IMR-90 (cell line): ENCODE data around the gene GPAM. TPM values are rescaled to one million over a fixed set of nuclear protein-coding genes. Genes with fewer than 3 reads are reported as not detected.
A peak's percentile ranks its signal among the peaks of the same experiment; 100 is the strongest.

Experiments used
- ATAC-seq: fragments of 200-7000 bp; cut with Tn5 transposase; 2 replicates; pipeline ENCODE4 v1.9.1; 2020; ENCODE audit warnings: low read depth, mild to moderate bottlenecking, moderate library complexity
- BruUV-seq: library from RNA; stranded (reverse); fragments of 400-500 nt; replicated peaks from 2 replicates; lab custom pipeline; 2021; lab: Mats Ljungman, UMichigan
- CTCF ChIA-PET: fragments of 300-600 bp; formaldehyde crosslinking; extraction: SDS; loops from one replicate; lab custom pipeline; 2021; ENCODE audit warnings: antibody characterized with exemption; lab: Yijun Ruan, JAX
- POLR2A ChIA-PET: fragments of 300-600 bp; sonication (Branson Sonifier 250); formaldehyde crosslinking; loops from one replicate; lab custom pipeline; 2022; ENCODE audit warnings: antibody characterized with exemption; ENCODE audit not compliant: unreplicated experiment; lab: Charles Lee
- DNase-seq: peaks from one replicate; pipeline ENCODE4 v3.0.0; 2013
- H2AFZ ChIP-seq: replicated peaks from 2 replicates; pipeline ENCODE3; 2013; ENCODE audit warnings: low read length, mild to moderate bottlenecking; ENCODE audit not compliant: poor library complexity
- H2AK5ac ChIP-seq: 2 replicates; pipeline ENCODE4 v1.6.1; 2013; ENCODE audit warnings: low read depth, low read length, inconsistent platforms
- H2AK9ac ChIP-seq: replicated peaks from 2 replicates; pipeline ENCODE3; 2013; ENCODE audit warnings: mild to moderate bottlenecking, low read depth, low read length, moderate library complexity; ENCODE audit not compliant: poor library complexity
- H2BK120ac ChIP-seq: 2 replicates; pipeline ENCODE4 v1.6.1; 2013; ENCODE audit warnings: low read depth, low read length, inconsistent platforms
- H2BK15ac ChIP-seq: 3 replicates; pipeline ENCODE4 v1.6.1; 2013; ENCODE audit warnings: low read depth, low read length, inconsistent platforms
- H2BK20ac ChIP-seq: 2 replicates; pipeline ENCODE4 v1.6.1; 2013; ENCODE audit warnings: low read depth, mild to moderate bottlenecking, inconsistent platforms, low read length, moderate library complexity
- H2BK5ac ChIP-seq: 2 replicates; pipeline ENCODE4 v1.6.1; 2013; ENCODE audit warnings: mild to moderate bottlenecking, low read depth, low read length, inconsistent platforms; ENCODE audit not compliant: poor library complexity, severe bottlenecking
- H3K14ac ChIP-seq: replicated peaks from 2 replicates; pipeline ENCODE4 v1.6.1; 2013; ENCODE audit warnings: low read depth, low read length, inconsistent platforms
- H3K18ac ChIP-seq: 2 replicates; pipeline ENCODE4 v1.6.1; 2013; ENCODE audit warnings: low read depth, low read length, control low read depth
- H3K23ac ChIP-seq: 2 replicates; pipeline ENCODE4 v1.6.1; 2013; ENCODE audit warnings: low read depth, low read length, inconsistent platforms
- H3K27ac ChIP-seq: 2 replicates; pipeline ENCODE4 v1.5.1; 2013; ENCODE audit warnings: mild to moderate bottlenecking, control low read depth, low read length; ENCODE audit not compliant: insufficient read depth
- H3K27me3 ChIP-seq: 2 replicates; pipeline ENCODE4 v1.6.1; 2013; ENCODE audit warnings: low read length; ENCODE audit not compliant: control insufficient read depth, insufficient read depth
- H3K36me3 ChIP-seq: 2 replicates; pipeline ENCODE4 v1.6.1; 2013; ENCODE audit warnings: low read length, mixed read lengths; ENCODE audit not compliant: control insufficient read depth, insufficient read depth
- H3K4ac ChIP-seq: 2 replicates; pipeline ENCODE4 v1.6.1; 2013; ENCODE audit warnings: low read depth, low read length, inconsistent platforms
- H3K4me1 ChIP-seq: 2 replicates; pipeline ENCODE4 v1.6.1; 2013; ENCODE audit warnings: low read length, mixed read lengths; ENCODE audit not compliant: control insufficient read depth, insufficient read depth
- H3K4me2 ChIP-seq: 2 replicates; pipeline ENCODE4 v1.6.1; 2013; ENCODE audit warnings: low read depth, mild to moderate bottlenecking, control low read depth, low read length, moderate library complexity
- H3K4me3 ChIP-seq: 2 replicates; pipeline ENCODE4 v1.5.1; 2013; ENCODE audit warnings: low read depth, mild to moderate bottlenecking, control low read depth, low read length, moderate library complexity; ENCODE audit not compliant: insufficient read depth
- H3K56ac ChIP-seq: 2 replicates; pipeline ENCODE4 v1.6.1; 2013; ENCODE audit warnings: low read length, inconsistent platforms; ENCODE audit not compliant: insufficient read depth; ENCODE audit errors: extremely low read depth
- H3K79me1 ChIP-seq, 2 experiments: 2 replicates each; pipeline ENCODE4 v1.6.1; 2013; ENCODE audit warnings: low read length in 2 of 2, inconsistent platforms in 1 of 2, low read depth in 1 of 2
- H3K9ac ChIP-seq: 2 replicates; pipeline ENCODE4 v1.6.1; 2013; ENCODE audit warnings: low read depth, low read length, control low read depth
- H3K9me1 ChIP-seq: 2 replicates; pipeline ENCODE4 v1.6.1; 2013; ENCODE audit warnings: low read length, inconsistent platforms; ENCODE audit not compliant: insufficient read depth
- H3K9me3 ChIP-seq: 2 replicates; pipeline ENCODE4 v1.6.1; 2013; ENCODE audit warnings: low read length; ENCODE audit not compliant: control insufficient read depth, insufficient read depth
- H4K20me1 ChIP-seq: 2 replicates; pipeline ENCODE4 v1.6.1; 2013; ENCODE audit warnings: low read length, inconsistent platforms; ENCODE audit not compliant: insufficient read depth
- H4K5ac ChIP-seq: 2 replicates; pipeline ENCODE4 v1.6.1; 2013; ENCODE audit warnings: mild to moderate bottlenecking, low read depth, low read length, control low read depth
- H4K8ac ChIP-seq, 2 experiments: 2 replicates each; pipeline ENCODE4 v1.6.1; 2013; ENCODE audit warnings: low read depth in 2 of 2, low read length in 2 of 2, control low read depth in 1 of 2, inconsistent platforms in 1 of 2
- H4K91ac ChIP-seq: 2 replicates; pipeline ENCODE4 v1.6.1; 2013; ENCODE audit warnings: low read depth, low read length, inconsistent platforms; ENCODE audit not compliant: insufficient read depth
- SMC3 ChIP-seq: fragments of 150-350 bp; IDR thresholded peaks from 2 replicates; pipeline ENCODE4 v1.6.1; 2016; ENCODE audit warnings: low read depth, mild to moderate bottlenecking, antibody characterized with exemption, low read length, moderate library complexity
- USF2 ChIP-seq: fragments of 150-350 bp; IDR thresholded peaks from 2 replicates; pipeline ENCODE4 v1.6.1; 2017; ENCODE audit warnings: mild to moderate bottlenecking, antibody characterized with exemption, low read length, low read depth
- WGBS, 2 experiments: methylation state at CpG; one replicate each; pipeline versions ENCODE4 v1.1.5 to v1.1.7; 2013; ENCODE audit warnings: missing lambda C conversion rate in 2 of 2; ENCODE audit not compliant: insufficient read length in 1 of 2; ENCODE audit errors: extremely low coverage in 2 of 2; 5-methylcytosine and 5-hydroxymethylcytosine counted together
- dilution Hi-C: fragments of 300-500 bp; cut with HindIII; formaldehyde crosslinking; loops from one replicate; pipeline ENCODE4 v1.14.3; 2018; ENCODE audit warnings: low sequenced_read_pairs; ENCODE audit not compliant: unreplicated experiment
- in situ Hi-C: fragments of 300-500 bp; cut with MboI; formaldehyde crosslinking; loops from 3 replicates; pipeline ENCODE4 v1.14.3; 2019; ENCODE audit warnings: low sequenced_read_pairs, inconsistent platforms, mixed read lengths
- intact Hi-C: fragments of 100-400 bp; cut with micrococcal nuclease; formaldehyde crosslinking; loops from 2 replicates; pipeline ENCODE4 v1.10.0; 2022
- polyA plus RNA-seq, 3 experiments: library from polyadenylated mRNA; depleted of rRNA; stranded (reverse); fragments of >200 nt; gene quantifications; 2 replicates each; pipeline ENCODE4 v1.2.3, GENCODE V29; 2012; ENCODE audit warnings: low replicate concordance in 1 of 3
- total RNA-seq: library from RNA; depleted of rRNA; stranded (reverse); fragments of >200 nt; gene quantifications from 2 replicates; pipeline ENCODE4 v1.2.3, GENCODE V29; 2012

GPAM gene
- total and polyA plus RNA-seq, 2 of the 4 experiments (the other 2 are of a cell fraction), result 3.5 to 11.5 TPM

DNA sequence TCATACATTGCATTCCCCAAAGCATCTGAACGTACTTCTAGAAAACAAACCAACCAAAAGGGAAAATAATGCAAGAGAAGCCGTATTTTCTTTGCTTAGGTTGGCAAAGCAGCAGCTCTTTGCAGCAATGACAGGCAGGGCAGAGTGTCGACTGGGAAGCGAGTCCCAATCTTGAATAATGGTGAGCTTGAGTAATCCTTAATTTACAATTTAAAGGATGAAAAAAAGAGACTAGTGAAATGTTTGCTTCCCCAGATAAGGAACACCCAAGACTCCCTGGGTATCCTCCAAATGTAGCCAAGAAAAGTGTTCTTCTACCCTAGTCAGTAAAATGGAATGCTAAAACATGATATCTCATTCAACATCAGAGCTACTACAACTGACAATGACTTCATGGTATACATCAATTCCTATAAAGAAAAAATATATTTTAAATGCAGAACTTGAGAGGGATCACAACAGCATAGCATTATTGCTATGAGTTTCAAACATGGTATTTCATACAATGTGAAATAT, 32.0 kb downstream of the GPAM start:
- TF ChIP-seq USF2, result no peak
- TF ChIP-seq SMC3, result no peak
- no CpG with 5 or more reads among the region's 4 CpGs for WGBS, 2 experiments
- H2BK20ac ChIP-seq, result no peak overlapping the region
- H3K9me1 ChIP-seq, result no peaks in the 10 kb centered on the region
- no peak overlapping the region for H2AK9ac ChIP-seq
- H3K4ac ChIP-seq, result no peak overlapping the region
- H3K56ac ChIP-seq, result no peak overlapping the region
- no peaks in the 10 kb centered on the region for H3K79me1 ChIP-seq
- no peak overlapping the region for H2BK5ac ChIP-seq
- ChIA-PET POLR2A (no interaction called here), CTCF (no interaction called here)
- H3K4me3 ChIP-seq, result no peak overlapping the region
- no peak overlapping the region for H3K27ac ChIP-seq
- ATAC-seq (peak; percentile 64), DNase-seq (peak; percentile 55)
- H3K36me3 ChIP-seq, result peaks cover 13% of the 10 kb centered on the region
- H4K91ac ChIP-seq, result no peak overlapping the region
- H2BK15ac ChIP-seq, result no peak overlapping the region
- no peak overlapping the region for H4K8ac ChIP-seq
- no peak overlapping the region for H2BK120ac ChIP-seq
- no TSS peak for BruUV-seq
- H3K4me1 ChIP-seq, result no peaks in the 10 kb centered on the region
- dilution Hi-C loops (no loop called here), intact Hi-C loops (no loop called here), in situ Hi-C loops (no loop called here)
- no peak overlapping the region for H3K18ac ChIP-seq
- H3K4me2 ChIP-seq, result no peak overlapping the region
- H3K9ac ChIP-seq, result no peak overlapping the region
- no peaks in the 10 kb centered on the region for H4K20me1 ChIP-seq
- no peak overlapping the region for H3K14ac ChIP-seq
- H2AK5ac ChIP-seq, result no peak overlapping the region
- no peaks in the 10 kb centered on the region for H3K9me3 ChIP-seq
- H3K27me3 ChIP-seq, result no peaks in the 10 kb centered on the region
- H2AFZ ChIP-seq, result no peak overlapping the region
- no peak overlapping the region for H3K23ac ChIP-seq
- no peak overlapping the region for H4K5ac ChIP-seq
